Limb (tissue), 2 donors: ENCODE data around the gene ERF.

ENCODE experiments used
- DNase-seq, 2 donors: peaks; one replicate each; pipeline ENCODE4 v3.0.0-alpha.2; 2016; ENCODE audit errors: extremely low spot score in 2 of 2

ERF gene

DNA sequence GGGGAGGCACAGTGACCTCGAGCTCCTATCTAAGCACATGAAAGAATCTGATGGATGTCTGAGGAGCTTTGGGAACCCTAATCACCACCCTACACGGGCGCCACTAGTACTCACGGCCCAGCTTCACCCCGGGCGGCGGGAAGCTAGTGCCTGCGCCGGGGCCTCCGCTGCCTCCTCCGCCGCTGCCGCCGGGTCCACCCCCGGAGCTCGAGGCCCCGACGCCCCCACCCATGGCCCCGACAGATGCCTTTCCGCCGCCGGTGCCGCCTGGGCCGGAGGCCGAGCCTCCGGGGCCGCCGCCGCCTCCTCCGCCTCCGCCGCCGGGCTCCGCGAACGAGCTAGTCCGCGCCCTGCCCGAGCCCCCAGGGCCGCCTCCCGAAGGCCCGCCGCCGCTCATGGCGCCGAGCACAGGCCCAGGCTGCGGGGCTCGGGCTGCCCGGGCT, 12.8 kb downstream of the ERF start:
- no peak for DNase-seq

DNA sequence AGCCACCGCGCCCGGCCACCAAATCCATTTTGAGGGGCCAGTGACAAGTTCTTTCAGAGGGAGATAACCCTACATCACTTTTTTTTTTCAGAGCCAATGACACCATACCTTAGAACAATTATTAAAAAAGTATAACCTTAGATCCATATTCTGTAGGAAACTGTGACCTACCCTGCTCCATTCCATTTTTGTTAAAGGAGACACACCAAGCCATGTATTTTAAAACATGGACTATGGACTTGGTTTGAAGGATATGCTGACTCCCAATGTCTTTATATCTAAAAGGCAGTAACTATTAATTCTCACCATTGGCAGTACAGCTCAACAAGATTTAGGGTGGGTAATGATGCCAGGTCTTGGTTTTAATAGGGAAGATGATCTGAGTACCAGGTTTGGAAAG, 13.6 kb downstream of the ERF start:
- DNase-seq = no peak

DNA sequence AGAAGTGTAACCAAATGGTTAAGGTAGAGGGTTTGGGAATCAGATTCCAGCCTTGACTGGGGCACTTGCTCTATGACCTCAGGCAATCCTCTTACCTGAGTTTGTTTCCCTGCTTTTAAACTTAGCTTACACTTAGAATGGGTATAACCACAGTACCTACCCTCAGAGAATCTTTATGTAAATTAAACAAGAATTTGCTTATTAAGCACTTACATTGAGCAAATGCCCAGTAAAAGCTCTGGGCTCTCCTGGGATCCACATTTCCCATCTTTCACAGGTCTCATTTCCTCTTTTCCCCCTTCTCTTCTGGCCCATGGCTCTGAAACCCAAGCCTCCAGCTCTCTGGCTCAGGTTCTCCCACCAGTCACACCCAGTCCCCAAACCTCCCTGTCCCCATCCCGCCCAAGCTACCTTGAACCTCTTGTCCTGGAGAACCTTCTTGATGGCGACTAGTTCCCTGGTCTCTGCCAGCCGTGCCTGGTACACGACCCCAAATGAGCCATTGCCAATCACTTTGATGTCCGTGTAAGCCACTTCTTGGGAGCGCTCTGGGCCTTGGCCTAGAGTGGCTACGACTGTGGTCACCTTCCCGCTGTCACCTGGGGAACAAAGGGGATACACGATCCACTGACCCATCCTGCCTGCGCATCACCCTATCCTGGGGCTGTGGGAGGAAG, 15.2 kb downstream of the ERF start:
- no peak for DNase-seq

DNA sequence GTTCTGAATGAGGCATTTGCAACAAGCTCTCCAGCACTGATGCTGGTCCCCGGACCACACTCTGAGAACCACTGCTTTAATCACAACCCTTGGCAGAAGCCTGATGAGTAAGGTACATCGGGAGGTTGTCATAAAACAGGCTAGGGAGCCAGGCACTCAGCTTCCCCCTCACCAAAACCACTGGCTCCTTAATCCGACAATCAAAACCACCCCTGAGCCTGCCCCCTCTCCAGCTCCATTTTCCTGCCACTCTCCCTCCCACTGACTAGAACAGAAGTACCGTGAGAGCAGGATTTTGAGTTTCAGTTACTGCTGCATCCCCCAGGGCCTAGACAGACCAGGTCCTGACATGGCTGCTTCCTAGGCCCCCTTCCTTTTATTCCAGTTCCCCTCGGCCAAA, 19.7 kb downstream of the ERF start:
- DNase-seq = no peak

DNA sequence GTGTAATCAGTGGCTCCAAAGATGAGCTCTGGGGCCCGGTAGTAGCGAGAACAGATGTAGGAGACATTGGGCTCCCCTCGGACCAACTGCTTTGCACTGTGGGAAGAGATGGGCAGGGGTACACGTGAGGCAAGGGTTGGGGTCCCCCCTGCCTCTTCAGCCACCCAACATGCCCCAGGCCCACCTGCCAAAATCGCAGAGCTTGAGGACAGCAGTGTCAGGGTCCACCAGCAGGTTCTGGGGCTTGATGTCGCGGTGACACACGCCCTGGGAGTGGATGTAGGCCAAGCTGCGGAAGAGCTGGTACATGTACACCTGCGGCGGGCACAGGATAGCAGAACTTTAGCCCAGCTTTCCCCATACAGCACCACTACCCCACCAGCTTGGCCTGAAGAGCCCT, 20.6 kb downstream of the ERF start:
- no peak for DNase-seq

DNA sequence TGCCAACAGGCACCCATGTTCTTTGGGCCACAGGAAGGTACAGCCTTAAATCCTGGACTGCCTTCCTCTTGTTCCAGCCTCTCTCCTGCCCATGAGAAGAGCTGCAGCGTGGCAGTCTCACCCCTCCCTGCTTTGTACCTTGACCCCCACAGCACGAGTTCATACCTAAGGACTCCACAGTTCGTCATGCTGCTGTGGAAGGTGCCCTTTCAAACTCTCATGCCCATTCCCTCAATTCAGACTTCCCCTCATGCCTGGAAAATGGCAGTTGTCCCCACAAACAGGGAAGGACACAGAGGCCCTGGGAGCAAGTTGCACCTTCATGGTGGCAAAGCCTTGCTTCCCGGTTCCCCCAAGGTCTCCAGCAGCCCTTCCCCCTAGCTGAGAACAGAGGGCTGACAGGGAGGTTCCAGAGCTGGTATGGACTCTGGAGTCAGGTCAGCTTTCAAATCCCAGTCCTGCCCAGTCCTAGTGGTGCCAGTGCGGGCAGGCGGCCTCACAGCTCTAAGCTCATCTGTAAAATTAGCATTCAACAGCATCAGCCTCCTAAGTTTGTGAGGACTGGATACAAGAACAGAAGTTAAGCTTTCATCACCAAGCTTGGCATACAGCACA, 21.1 kb downstream of the ERF start:
- no peak for DNase-seq

DNA sequence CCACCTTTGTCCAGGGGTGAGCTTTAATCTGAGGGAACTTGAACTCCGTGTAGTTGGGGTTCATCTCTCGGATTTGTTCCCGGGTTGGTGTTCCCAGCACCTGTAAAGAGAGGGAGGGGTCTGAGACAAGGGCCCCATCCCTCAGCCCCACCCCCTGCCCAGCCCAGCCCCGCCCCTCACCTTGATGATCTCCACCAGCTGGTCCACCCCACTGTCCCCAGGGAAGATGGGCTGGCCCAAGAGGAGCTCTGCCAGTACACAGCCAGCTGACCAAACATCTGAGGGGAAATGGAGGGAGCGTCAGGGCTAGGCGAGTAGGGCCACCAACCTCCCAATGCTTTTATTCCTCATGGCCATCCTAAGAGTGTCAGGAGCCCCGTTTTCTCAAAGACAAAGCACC, 21.8 kb downstream of the ERF start:
- DNase-seq = no peak

DNA sequence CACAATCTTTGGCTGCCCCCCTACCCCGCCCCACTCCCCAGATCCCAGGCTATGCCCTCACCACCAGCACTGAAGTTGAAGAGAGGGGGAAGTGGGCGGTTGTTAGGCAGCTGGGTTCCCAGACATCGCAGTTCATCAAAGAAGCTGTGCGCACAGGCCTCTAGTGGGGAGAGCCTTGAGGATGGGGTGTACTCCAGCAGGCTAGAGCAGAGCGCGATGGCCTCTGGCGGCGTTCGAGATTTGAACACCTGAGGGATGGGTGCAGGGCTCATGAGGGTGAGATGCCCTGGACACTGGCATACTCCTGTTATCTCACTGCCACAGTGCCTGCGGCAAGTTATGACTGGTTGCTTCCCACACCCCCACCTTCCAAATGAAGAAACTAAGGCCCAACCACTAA, 22.5 kb downstream of the ERF start:
- DNase-seq = no peak

DNA sequence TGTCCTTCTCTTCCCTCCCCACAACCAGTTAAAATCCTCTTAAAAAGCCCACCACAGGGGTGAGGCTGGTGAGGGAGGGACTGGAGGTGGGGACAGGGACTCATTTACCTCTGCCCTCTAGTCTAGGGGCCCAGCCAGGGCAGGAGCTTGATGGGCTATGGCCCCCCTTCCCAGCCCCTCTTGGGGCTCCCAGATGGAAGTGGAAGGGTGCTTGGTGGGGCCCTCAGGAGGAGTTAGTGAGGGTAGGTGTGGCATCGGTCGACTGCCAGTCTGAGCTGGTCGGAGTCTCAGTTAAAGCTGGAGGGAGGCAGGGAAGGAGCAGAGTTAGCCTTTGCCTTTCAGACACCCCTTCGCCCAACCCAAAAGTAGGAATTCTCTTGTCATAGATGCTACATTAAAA, 24.4 kb downstream of the ERF start:
- DNase-seq = no peak

DNA sequence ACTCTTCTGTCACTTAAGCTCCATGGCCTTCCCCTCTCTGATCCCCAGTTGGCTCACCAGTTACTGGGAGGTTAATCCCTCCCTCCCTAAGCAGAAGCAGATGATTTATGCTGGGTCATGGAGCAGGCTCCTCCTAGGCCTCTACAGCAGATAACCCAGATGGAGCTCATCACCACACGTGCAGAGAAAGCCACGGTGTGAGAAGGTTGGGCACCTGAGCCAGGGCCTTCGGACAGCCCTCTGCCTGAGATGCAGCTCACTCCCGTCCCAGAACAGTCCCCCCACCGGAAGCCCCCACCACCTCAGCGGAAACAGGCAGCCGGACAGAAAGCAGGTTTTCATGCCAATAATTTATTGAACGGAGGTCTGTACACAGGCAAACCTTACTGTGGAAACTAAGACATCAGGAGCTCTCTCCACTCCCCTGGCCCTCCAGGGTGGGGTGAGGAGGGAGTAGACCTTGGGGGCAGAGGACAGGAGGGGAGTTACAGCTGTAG, 25.0 kb downstream of the ERF start:
- DNase-seq = no peak

DNA sequence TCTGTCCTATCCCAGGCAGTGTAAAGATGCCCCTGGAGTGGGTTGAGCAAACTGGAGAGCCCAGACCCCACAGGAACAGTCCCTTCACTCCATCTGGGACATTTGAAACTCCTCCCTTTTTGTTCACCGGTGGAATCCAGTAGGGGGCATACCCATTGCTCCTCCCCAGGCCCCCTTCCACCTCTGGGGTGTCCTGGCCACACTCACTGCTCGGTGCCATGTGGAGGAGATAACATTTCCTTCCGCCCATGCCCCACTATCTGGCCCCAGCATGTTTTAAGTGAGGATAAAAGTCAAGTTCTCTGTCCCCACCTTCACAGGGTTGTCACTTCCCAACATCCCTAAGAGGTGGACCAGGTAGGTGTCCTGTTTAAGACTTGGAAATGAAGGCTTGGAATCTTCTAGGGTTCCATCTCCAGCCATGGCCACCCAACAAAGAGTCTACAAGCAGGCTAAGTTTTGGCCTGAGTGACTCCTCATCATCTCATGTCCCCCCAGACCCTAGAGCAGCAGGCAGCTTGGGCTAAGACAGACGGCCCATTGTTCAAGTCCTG, 25.6 kb downstream of the ERF start:
- no peak for DNase-seq

DNA sequence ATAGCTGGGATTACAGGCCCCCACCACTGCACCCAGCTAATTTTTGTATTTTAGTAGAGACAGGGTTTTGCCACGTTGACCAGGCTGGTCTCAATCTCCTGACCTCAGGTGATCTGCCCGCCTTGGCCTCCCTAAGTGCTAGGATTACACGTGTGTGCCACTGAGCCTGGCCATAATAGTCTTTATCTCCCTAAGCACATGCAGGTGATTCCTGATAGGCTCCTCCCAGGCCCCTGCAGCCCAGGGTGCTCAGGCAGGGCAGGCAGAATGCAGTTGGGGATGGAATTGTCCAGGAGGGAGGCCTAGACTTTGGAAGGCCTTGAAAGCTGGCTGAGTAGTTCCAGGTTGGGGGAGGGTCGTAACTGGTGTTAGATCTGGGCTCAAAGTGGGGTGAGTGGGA, 26.3 kb downstream of the ERF start:
- no peak for DNase-seq

DNA sequence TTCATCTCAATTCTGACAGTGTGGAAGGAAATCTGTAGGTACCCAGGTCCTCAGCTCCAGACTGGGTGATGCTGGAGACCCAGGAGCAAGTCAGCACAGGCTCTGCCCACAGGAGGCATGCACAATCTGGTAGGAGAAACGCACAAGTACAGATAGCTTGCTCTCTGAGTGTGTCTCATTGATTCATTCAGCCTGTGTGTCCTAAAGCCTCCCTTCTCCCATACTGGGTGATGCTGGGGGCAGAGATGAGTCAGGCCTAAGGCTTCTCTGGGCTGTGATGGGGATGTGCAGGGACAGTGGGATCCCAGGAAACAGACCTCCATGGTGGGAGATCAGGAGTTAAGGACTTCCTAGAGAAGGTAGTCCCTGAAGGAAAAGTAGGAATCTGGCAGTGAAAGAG, 28.0 kb downstream of the ERF start:
- DNase-seq = no peak

DNA sequence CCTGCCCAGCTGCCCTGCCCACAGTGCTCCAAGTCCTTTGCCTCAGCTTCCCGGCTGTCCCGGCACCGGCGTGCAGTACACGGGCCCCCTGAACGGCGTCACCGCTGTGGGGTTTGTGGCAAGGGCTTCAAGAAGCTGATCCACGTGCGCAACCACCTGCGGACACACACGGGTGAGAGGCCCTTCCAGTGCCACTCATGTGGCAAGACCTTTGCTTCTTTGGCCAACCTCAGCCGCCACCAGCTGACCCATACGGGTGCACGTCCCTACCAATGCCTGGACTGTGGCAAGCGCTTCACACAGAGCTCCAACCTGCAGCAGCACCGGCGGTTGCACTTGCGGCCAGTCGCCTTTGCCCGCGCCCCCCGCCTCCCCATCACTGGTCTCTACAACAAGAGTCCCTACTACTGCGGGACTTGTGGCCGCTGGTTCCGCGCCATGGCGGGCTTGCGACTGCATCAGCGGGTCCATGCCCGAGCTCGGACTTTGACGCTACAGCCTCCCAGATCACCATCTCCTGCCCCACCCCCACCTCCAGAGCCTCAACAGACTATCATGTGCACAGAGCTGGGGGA, 29.1 kb downstream of the ERF start:
- no peak for DNase-seq

DNA sequence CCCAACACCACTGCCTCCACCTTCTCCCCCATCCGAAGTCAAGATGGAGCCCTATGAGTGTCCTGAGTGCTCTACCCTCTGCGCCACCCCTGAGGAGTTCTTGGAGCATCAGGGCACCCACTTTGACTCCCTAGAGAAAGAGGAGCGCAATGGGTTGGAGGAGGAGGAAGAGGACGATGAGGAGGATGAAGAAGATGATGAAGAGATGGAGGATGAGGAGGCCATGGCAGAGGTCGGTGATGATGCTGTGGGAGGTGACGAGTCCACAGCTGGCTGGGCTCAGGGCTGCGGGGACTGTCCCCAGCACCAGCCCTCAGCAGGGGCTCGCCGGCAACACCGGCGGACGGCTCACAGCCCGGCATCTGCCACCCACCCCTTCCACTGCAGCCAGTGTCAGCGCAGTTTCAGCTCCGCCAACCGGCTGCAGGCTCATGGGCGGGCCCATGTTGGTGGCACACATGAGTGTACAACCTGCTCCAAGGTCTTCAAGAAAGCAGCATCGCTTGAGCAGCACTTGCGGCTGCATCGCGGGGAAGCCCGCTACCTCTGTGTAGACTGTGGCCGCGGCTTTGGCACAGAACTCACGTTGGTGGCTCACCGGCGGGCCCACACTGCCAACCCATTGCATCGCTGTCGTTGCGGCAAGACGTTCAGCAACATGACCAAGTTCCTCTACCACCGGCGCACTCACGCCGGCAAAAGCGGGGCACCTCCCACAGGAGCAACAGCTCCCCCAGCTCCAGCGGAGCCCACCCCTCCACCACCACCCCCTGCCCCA, 29.8 kb downstream of the ERF start:
- DNase-seq = no peak

DNA sequence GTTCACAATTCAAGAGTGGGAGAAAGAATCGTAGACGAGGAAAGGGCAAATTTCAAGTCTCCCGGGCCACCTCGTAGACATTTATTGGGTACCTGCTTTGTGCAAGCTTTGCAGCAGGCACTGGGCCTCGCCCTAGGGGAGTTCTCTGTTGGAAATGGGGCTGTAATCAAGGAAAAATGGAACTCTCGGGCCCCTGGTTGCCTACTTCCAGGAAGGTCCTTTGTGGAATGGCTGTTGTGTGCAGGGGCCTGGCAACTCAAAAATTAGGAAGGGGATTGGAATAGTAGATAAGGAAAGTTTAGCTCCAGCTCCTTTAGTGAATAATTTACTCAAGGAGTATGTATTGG, 34.2 kb downstream of the ERF start:
- no peak for DNase-seq

DNA sequence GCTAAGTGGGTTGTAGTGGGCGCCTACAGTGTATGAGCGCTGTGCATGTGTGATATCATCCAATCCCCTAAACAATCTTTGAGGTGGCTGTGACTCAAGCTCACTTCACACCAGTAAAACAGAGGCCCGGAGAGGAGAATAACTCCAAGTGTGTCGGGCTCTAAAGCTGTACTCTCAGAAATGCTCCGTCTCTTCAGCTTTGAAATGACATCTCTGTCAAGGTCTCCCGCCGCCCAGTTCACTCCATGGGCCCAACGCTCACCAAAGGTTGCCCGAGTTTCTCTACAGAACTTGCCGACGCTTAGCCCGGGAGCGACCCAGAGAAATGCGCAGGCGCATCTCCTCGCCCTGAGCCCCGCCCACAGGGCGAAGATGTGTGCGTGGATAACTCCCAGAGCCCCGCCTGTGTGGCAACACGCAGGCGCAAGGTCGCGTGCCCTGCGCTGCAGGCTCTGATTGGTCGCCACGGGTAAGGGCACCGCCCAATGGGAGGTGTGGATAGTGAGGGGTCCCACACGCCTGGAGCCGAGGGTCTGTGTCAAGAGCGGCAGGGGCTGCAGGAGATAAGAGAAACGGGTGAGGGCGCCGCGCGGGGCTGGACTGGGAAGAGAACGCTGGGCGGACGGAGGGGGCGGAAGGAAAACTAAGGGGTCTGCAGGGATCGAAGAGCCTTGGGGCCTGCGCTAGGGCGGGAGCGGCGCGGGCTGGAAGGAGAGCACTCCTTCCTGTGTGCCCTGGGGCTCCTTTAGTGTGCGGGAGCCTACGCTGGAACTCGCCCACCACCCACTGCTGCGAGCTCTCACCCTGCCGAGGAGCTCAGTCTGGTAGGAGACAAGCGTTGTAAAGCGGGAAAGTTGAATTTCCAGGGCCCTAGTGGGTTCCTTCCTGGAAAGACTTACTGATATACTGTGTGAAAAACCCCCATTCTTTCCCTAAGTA, 34.8 kb downstream of the ERF start, which contains the start of gene ZNF526:
Gene ZNF526, plus strand, starts transcription at position 501 of the 939 bp plus-strand sequence. CDS start 4,092 bp downstream, outside the sequence.
- peak; percentile 97 to 98 for DNase-seq

DNA sequence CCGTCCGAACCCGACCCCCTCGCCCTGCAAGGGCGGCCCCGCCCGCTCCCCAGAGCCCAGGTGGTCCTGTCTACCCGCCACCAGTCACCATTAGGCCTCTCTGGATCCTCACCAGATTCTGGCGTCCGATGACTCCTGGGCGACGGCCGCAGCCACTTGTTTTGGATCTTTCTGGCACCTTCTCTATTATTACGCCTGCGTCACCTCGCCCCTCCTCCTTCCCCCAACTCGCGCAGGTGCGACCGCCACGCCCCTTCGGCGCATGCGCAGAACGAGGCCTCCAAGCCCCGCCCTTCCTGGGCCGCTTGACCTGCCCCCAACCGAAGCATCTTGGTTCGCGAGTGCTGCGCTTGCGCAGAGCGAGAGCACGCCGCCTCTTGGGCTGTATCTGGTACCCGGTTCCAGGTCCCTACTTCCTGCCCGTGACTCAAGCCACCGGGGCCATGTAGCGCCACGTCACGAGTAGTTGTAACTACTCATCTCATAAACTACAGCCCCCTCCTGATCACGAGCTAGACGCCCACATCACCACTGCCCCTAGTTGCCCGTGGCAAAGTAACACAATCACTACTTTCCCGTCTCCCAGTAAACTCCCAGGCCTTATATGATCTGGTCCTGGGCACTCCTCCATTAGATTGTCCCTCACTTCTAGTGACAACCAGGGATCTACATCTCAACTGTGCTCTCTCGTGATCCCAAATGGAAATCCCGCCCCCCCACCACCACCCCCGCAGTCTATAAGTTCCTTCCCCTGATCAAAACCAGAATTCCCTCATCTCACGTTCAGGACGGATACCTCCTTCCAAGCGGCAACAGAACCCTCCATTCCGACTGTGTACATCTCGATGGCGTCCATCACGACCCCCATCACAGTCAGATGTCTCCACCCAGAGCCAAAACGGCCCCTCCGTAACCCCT, 37.1 kb downstream of the ERF start, which contains the start of gene DEDD2:
Gene DEDD2, minus strand, starts transcription at position 158 of the 918 bp plus-strand sequence. CDS start 670 bp downstream, outside the sequence.
- peak; percentile 93 to 98 for DNase-seq
